Ovary (tissue), 9 donors: Measurements from ENCODE around the gene SYS1. TPM values are rescaled to one million over a fixed set of nuclear protein-coding genes. Genes with fewer than 3 reads are reported as not detected.
A peak's percentile ranks its signal among the peaks of the same experiment; 100 is the strongest.

Source experiments
- DNase-seq, 5 donors: peaks; one replicate each; pipeline ENCODE4 v3.0.0-alpha.2; 2019 to 2020
- H3K27ac ChIP-seq, 2 donors: fragments of 200-600 bp; one replicate each; pipeline versions ENCODE4 v1.5.1 to v1.8.0; 2019 to 2022
- H3K27me3 ChIP-seq: fragments of 200-600 bp; one replicate; pipeline ENCODE4 v1.8.0; 2022
- H3K36me3 ChIP-seq: fragments of 200-600 bp; sonication (generic); one replicate; pipeline ENCODE4 v1.5.1; 2019
- H3K4me1 ChIP-seq: one replicate; pipeline ENCODE4 v1.8.1; 2013; ENCODE audit warnings: mild to moderate bottlenecking, moderate library complexity; ENCODE audit not compliant: insufficient read depth
- H3K4me3 ChIP-seq: fragments of 200-600 bp; sonication (generic); one replicate; pipeline ENCODE4 v1.5.1; 2017
- H3K9me3 ChIP-seq, 2 donors: fragments of 200-600 bp in 1 of 2; sonication (generic) in 1 of 2; one replicate each; pipeline versions ENCODE4 v1.5.1 to v1.8.1; 2013 to 2019; ENCODE audit warnings: mild to moderate bottlenecking in 1 of 2, moderate library complexity in 1 of 2
- CTCF ChIP-seq, 3 donors: fragments of 450-650 bp in 2 of 3; fragments of 200-600 bp in 1 of 3; IDR thresholded peaks; one replicate each; pipeline versions ENCODE4 v1.5.1 to v1.8.0; 2016 to 2022; ENCODE audit warnings: antibody characterized with exemption in 3 of 3, mild to moderate bottlenecking in 1 of 3
- EP300 ChIP-seq: sonication (generic); formaldehyde crosslinking; IDR thresholded peaks from one replicate; pipeline ENCODE4 v1.6.1; 2017; ENCODE audit warnings: antibody characterized with exemption
- POLR2A ChIP-seq: fragments of 450-650 bp; IDR thresholded peaks from one replicate; pipeline ENCODE4 v1.6.1; 2017; ENCODE audit warnings: antibody characterized with exemption, mild to moderate bottlenecking, moderate library complexity
- WGBS, 3 donors: extraction: QIAGEN DNeasy Blood & Tissue Kit in 1 of 3; methylation state at CpG; one replicate each; pipeline versions ENCODE4 v1.1.5 to v1.1.7; 2013 to 2017; 5-methylcytosine and 5-hydroxymethylcytosine counted together
- intact Hi-C, 4 donors: fragments of 100-400 bp; cut with DNase I; formaldehyde crosslinking; loops; one replicate each; pipeline versions ENCODE4 v1.11.0 to v1.15.1; 2022 to 2023
- polyA plus RNA-seq, 2 donors: library from polyadenylated mRNA; stranded (reverse); fragments of 200-250 nt in 1 of 2; fragments of 350-450 nt in 1 of 2; fragmentation: Illumina TruSeq in 1 of 2; extraction: RNeasy Lipid Tissue Mini Kit (QIAGEN cat#74804) in 1 of 2; gene quantifications; one replicate each; pipeline ENCODE4 v1.2.3, GENCODE V29; 2013 to 2014
- total RNA-seq, 7 donors: library from RNA; depleted of rRNA in 2 of 7; stranded (reverse); fragments of >200 nt in 2 of 7; fragmentation: NEBNext Ultra II Directional in 3 of 7; extraction: Animal tissue kit (Norgen Biotek cat#: 25700) in 3 of 7; gene quantifications; one replicate each; pipeline versions ENCODE4 v1.1.0 to v1.2.4, GENCODE V29; 2016 to 2023
- donor health status: DM: no; HTN: no; CAD: no; lungs with moderate emphysema.
- donor health status: DM: no; HTN: no; CAD: no.
- donor health status: Bipolar disorder and iron deficiency.
- donor health status: DM: yes; HTN: yes; CAD: no.
- donor health status: DM: no; HTN: no; CAD: no.
- donor health status: DM: yes; HTN: yes; CAD: no.

The SYS1 gene
- total and polyA plus RNA-seq, 9 donors: 29.2 to 69.7 (median 33.0) TPM

GRCh38 chr20:45355209-45356084, 7.5 kb upstream of the SYS1 start:
- no peaks in the 10 kb centered on the region for H3K36me3 ChIP-seq
- no peaks in the 10 kb centered on the region for H3K27me3 ChIP-seq
- no peak overlapping the region for H3K4me3 ChIP-seq
- no peak overlapping the region for H3K27ac ChIP-seq
- peaks cover 3% of the 10 kb centered on the region for H3K4me1 ChIP-seq
- H3K9me3 ChIP-seq: no peaks in the 10 kb centered on the region
- TF ChIP-seq EP300: no peak
- TF ChIP-seq POLR2A: no peak
- no peak for TF ChIP-seq CTCF (IDR thresholded peaks at IDR 0.05)
- DNase-seq: no peak
- 65 to 75% (median 67%) methylated on average over 5 of the region's 5 CpGs for WGBS, 3 donors
- intact Hi-C loops: no loop called here

DNA sequence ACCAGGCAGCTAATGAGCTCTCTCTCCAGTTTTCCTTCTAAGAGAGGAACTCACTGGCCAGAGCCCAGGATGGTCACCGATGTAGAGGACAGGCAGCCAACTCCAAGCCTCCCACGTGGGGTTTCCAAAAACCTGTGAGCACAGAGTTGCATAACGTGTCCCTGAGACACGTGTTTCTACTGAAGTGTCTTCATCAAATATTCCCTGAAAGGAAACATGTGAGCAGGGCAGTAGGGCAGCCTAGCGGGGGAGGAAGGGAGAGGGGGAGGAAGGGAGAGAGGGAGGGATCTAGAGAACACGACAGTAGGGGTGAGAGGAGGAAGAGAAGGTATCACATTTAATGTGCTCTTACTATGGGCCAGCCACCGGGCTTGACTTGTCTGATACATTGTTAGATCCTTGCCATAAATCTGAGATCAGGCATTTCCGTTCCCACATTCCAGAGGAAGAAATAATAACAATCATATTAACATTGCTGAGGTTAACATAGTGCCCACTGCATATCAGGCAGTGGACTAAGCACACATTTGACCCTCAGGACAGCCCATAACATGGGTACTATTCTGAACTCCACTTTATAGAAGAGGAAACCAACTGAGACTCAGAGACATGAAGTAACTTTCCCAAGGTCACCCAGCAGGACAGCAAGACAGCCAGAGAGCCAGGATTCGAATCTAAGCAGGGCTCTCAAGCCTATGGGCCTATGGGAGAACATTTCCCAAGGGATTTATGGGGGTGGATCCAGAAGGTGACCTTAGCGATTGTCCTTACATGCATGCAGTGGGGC, 4.5 kb upstream of the SYS1 start:
- Histone ChIP-seq H3K4me3 (no peak overlapping the region), H3K9me3 (no peaks in the 10 kb centered on the region), H3K4me1 (peaks cover 3% of the 10 kb centered on the region), H3K36me3 (no peaks in the 10 kb centered on the region), H3K27ac (peak overlapping the region; percentile 28 to 49), H3K27me3 (no peaks in the 10 kb centered on the region)
- intact Hi-C loops: no loop called here
- 9 to 13% (median 9%) methylated on average over 10 of the region's 10 CpGs for WGBS, 3 donors
- TF ChIP-seq EP300 (peak; percentile 79), CTCF (IDR thresholded peaks at IDR 0.05) (no peak)
- DNase-seq: peak; percentile 72 to 93 (median 85)

- Histone ChIP-seq H3K36me3 (no peaks in the 10 kb centered on the region), H3K4me1 (peaks cover 4% of the 10 kb centered on the region), H3K27ac (peak overlapping the region; percentile 28 to 49), H3K9me3 (no peaks in the 10 kb centered on the region), H3K27me3 (no peaks in the 10 kb centered on the region), H3K4me3 (no peak overlapping the region)
- intact Hi-C loops: no loop called here
- TF ChIP-seq EP300 (peak; percentile 85), CTCF (IDR thresholded peaks at IDR 0.05) (no peak)
- DNase-seq: peak in 1 of 5 donors; percentile 50
- WGBS, 3 donors: 37 to 52% (median 44%) methylated on average over 7 of the region's 7 CpGs
Measured at GRCh38 chr20:45359069-45359405, 3.9 kb upstream of the SYS1 start.

DNA sequence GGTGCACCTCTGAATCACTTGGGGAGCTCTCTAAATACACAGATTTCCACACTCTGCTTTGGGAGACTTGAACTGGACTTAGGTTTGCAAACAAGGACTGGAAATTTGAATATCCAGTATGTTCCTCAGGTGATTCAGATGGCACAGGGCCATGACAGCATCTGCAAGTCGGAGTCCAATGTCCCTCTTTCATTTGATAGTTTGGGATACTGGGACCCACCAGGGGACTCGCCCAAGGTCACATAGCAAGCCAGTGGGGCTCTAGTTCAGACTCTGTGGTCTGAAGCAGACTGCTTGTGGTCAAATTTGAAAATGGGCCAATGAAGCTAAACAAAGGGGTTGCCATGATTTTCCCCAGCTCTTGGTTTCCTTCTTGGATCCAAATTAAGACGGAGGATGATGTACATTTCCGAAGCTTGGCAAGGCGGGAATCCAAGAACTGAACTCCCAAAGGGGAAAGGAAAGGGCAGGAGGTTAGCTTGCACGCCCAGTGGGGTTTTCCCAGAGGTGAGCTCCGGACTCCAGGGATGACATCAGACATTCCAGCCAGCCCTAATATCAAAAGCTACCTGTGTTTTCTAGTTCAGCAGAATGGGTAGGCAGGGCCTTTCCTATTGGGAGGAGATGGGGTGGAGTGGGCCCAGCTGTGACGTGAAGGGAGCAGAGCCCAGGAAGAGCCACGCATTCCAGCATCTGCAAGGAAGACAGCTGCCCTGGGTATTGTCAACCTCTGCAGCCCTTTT, 3.4 kb upstream of the SYS1 start:
- Histone ChIP-seq H3K27me3 (no peaks in the 10 kb centered on the region), H3K9me3 (no peaks in the 10 kb centered on the region), H3K27ac (peak overlapping the region in 1 of 2 donors; percentile 7), H3K4me3 (no peak overlapping the region), H3K36me3 (no peaks in the 10 kb centered on the region), H3K4me1 (peaks cover 6% of the 10 kb centered on the region)
- WGBS, 3 donors: 48 to 58% (median 58%) methylated on average over 9 of the region's 9 CpGs
- intact Hi-C loops: no loop called here
- DNase-seq: peak in 1 of 5 donors; percentile 59
- no peak for TF ChIP-seq CTCF (IDR thresholded peaks at IDR 0.05)
- TF ChIP-seq EP300: no peak
- no peak for TF ChIP-seq POLR2A
